Stimulated activated CD4-positive, alpha-beta T cell treated with anti-CD3 and anti-CD28 coated beads, Interleukin-15, amount 100 ng/mL, for 1 hour (primary cell): ENCODE results near the gene PECR.
"Not testable (repeated sequence)": the region's sequence is repeated elsewhere in the genome, so short reads cannot be mapped to it uniquely, and the experiment has no call there.

ENCODE experiments used
- DNase-seq, 2 donors: peaks; one replicate each; pipeline ENCODE4 v3.0.0-alpha.2; 2020; ENCODE audit warnings: low read depth in 1 of 2, low spot score in 1 of 2

The PECR gene

GRCh38 chr2:216003876-216004696, 77.5 kb downstream of the PECR start:
- no peak for DNase-seq

DNA sequence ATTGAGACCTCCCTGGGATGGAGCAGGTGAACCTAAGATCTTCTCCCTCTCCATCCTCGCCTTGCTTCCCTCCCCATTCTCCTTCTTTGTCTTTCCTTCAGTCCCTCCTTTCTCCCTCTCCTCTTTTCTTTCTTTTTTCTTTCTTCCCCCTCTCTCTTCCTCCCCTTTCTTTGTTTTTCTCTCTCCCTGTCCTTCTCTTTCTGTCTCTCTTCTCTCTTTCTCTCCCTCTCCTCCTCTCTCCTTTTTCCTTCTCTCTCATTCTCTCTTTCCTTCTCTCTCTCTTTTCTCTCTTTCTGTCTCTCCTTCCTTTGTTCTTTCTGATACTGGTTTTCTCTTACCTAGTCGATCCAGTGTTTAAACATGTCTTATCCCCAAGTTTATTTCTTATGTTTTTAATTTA, 78.9 kb downstream of the PECR start:
- DNase-seq = no peak

- DNase-seq = no peak
These were observed 79.4 kb downstream of the PECR start for GRCh38 chr2:216002101-216002678.

DNA sequence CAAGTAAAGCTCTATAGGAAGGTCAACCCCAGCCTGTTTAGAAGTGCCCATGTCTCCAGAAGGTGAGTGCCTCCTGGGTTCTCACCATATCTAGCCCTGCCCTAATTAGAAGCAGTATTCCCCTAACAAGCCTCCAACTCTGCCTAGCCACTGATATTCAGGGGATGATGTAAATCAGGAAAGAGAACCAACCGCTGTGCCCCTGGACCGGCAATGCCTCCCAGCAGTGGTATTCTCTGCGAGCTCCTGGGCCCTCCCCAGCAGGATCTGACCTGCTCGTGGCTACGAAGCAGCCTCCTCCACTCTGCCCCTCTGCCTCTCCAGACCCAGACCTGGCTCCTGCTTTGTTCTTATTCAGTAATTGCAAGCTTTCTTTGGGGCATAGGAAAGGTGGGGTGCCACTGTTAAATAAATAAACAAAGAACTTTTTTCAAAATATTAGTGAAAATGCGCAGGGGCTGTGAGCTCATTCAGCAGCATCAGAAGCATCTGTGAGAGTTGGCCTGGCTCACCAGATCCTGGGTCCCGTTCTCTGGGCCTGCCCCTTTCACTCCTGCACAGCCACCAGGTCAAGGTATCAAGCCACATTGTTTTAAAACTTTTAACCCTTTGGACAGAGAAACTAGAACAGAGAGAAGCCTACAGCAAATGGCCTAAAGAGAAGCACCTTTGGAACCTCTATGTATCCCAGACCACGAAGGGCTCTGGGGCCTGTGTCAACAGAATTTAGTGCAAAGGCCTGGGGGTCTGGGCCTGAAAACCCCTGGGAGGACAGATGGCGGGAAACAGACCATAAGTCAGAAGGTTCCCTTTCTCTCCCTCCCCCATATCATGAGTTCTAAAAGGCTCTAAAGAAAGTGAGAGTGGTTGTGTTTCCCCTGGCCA, 80.2 kb downstream of the PECR start:
- no peak for DNase-seq

DNA sequence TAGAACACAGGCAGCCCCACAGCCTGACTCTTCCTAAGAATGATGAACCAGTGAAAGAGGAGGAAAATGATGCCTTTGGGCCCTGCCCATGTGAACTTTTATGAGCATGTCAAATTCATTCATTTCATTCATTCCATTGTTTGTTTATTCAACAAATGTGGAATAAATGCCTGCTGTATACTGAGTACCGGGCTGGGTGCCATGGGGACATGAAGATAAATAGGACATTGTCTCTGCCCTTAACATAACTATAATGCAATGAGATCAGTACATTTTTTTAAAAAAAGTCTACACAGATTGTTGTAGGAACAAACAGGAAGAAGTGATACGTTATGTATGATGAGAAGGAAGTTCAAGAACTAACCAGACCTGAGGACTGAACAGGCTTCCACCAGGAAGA, 83.0 kb downstream of the PECR start:
- no peak for DNase-seq

DNA sequence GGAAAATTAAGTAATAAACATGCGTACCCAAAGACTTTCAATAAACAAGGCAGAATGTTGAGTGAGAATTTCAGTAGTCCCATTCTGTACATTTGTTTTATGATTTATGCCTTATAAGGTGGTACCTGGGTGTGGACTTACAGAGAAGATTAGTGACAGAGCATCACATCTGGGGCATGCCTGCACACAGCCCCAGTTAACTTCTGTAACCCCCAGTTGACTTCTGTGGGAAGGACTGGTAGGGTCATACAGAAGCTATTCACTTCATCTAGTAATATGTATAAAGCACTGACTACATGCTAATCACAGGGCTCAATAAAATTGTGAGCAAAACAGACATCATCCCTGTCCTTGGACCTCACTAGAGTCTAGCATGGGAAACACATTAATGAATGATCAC, 84.4 kb downstream of the PECR start:
- no peak for DNase-seq

- no peak for DNase-seq
These were observed 86.7 kb downstream of the PECR start for GRCh38 chr2:215994911-215995310.

DNA sequence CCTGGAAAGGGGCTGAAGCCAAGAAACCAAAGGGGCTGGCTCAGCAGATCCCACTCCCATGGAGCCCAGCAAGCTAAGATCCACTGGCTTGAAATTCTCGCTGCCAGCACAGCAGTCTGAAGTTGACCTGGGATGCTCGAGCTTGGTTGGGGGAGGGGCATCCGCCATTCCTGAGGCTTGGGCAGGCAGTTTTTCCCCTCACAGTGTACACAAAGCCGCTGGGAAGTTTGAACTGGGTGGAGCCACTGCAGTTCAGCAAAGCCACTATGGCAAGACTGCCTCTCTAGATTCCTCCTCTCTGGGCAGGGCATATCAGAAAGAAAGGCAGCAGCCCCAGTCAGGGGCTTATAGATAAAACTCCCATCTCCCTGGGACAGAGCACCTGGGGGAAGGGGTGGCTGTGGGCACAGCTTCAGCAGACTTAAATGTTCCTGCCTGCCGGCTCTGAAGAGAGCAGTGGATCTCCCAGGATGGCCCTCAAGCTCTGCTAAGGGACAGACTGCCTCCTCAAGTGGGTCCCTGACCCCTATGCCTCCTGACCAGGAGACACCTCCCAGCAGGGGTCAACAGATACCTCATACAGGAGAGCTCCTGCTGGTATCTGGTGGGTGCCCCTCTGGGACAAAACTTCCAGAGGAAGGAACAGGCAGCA, 92.9 kb downstream of the PECR start:
- DNase-seq = not testable (repeated sequence)
